Psoas muscle (tissue), 8 donors: ENCODE measurements around the gene GLI3. TPM values are rescaled to one million over a fixed set of nuclear protein-coding genes. Genes with fewer than 3 reads are reported as not detected.

ENCODE experiments used
- ATAC-seq, 4 donors: fragments of 200-7000 bp; cut with Tn5 transposase; one replicate each; pipeline ENCODE4 v1.9.1; 2020; ENCODE audit warnings: moderate library complexity in 3 of 4, mild to moderate bottlenecking in 2 of 4
- DNase-seq, 2 donors: peaks; one replicate each; pipeline ENCODE4 v3.0.0-alpha.2; 2020
- H3K27ac ChIP-seq: fragments of 200-600 bp; one replicate; pipeline ENCODE4 v1.8.0; 2022
- H3K27me3 ChIP-seq, 3 donors: fragments of 200-600 bp in 1 of 3; one replicate each; pipeline versions ENCODE4 v1.6.1 to v1.8.0; 2013 to 2022; ENCODE audit warnings: low read length in 2 of 3, mild to moderate bottlenecking in 2 of 3, moderate library complexity in 1 of 3; ENCODE audit not compliant: insufficient read depth in 3 of 3
- H3K36me3 ChIP-seq, 2 donors: fragments of 200-600 bp in 1 of 2; one replicate each; pipeline versions ENCODE4 v1.6.1 to v1.8.0; 2013 to 2022; ENCODE audit warnings: low read depth in 1 of 2, mild to moderate bottlenecking in 1 of 2, moderate library complexity in 1 of 2; ENCODE audit not compliant: insufficient read depth in 1 of 2
- H3K4me1 ChIP-seq: fragments of 200-600 bp; one replicate; pipeline ENCODE4 v1.8.0; 2022
- H3K4me3 ChIP-seq: fragments of 200-600 bp; one replicate; pipeline ENCODE4 v1.8.0; 2022; ENCODE audit warnings: mild to moderate bottlenecking
- H3K9me3 ChIP-seq: fragments of 200-600 bp; one replicate; pipeline ENCODE4 v1.8.0; 2022
- CTCF ChIP-seq: fragments of 200-600 bp; IDR thresholded peaks from one replicate; pipeline ENCODE4 v1.8.0; 2022; ENCODE audit warnings: antibody characterized with exemption
- WGBS, 3 donors: extraction: QIAGEN DNeasy Blood & Tissue Kit; methylation state at CpG; one replicate each; pipeline versions ENCODE4 v1.1.6 to v1.1.7; 2013; 5-methylcytosine and 5-hydroxymethylcytosine counted together
- intact Hi-C, 2 donors: fragments of 100-400 bp; cut with DNase I; formaldehyde crosslinking; loops; one replicate each; pipeline versions ENCODE4 v1.11.0 to v1.14.2; 2022
- polyA plus RNA-seq, 3 donors: library from polyadenylated mRNA; stranded (reverse); fragments of 200-250 nt; gene quantifications; one replicate each; pipeline ENCODE4 v1.2.3, GENCODE V29; 2013
- total RNA-seq, 4 donors: library from RNA; stranded (reverse); fragmentation: NEBNext Ultra II Directional in 2 of 4; extraction: Animal tissue kit (Norgen Biotek cat#: 25700) in 2 of 4; gene quantifications; one replicate each; pipeline versions ENCODE4 v1.2.1 to v1.2.4, GENCODE V29; 2021 to 2023
- donor health status: healthy with polysubstance abuse.
- donor health status: DM: no; HTN: no; CAD: no; lungs with moderate emphysema.
- donor health status: Bipolar disorder and iron deficiency.
- donor health status: healthy.
- donor health status: DM: yes; HTN: yes; CAD: no.
- donor health status: DM: no; HTN: no; CAD: no.
- donor health status: DM: no; HTN: no; CAD: no.
- donor health status: DM: yes; HTN: yes; CAD: no.

The GLI3 gene
- total and polyA plus RNA-seq, 7 donors = 0.24 to 4.9 (median 3.2) TPM

- DNase-seq (no peak), ATAC-seq (no peak)
- intact Hi-C loops = no loop called here
Observed at GRCh38 chr7:42026622-42027197, 210.3 kb downstream of the GLI3 start.

GRCh38 chr7:42025635-42026375 lies 211.2 kb downstream of the GLI3 start:
- TF ChIP-seq CTCF = no peak
- no peak overlapping the region for H3K4me3 ChIP-seq
- no peaks in the 10 kb centered on the region for H3K4me1 ChIP-seq
- ATAC-seq = no peak
- H3K27me3 ChIP-seq = no peaks in the 10 kb centered on the region
- DNase-seq = no peak
- no peak overlapping the region for H3K27ac ChIP-seq
- no peaks in the 10 kb centered on the region for H3K9me3 ChIP-seq
- WGBS, 3 donors = 90 to 95% (median 94%) methylated on average over 15 of the region's 15 CpGs
- H3K36me3 ChIP-seq = peaks cover 0 to 13% of the 10 kb centered on the region in 2 donors
- intact Hi-C loops = no loop called here

More at GRCh38 chr7:42026622-42027197, 210.3 kb downstream of the GLI3 start:
- Histone ChIP-seq H3K27ac (no peak overlapping the region), H3K4me1 (no peaks in the 10 kb centered on the region), H3K27me3 (no peaks in the 10 kb centered on the region), H3K4me3 (no peak overlapping the region), H3K9me3 (no peaks in the 10 kb centered on the region), H3K36me3 (peaks cover 0 to 13% of the 10 kb centered on the region in 2 donors)
- no peak for TF ChIP-seq CTCF
- WGBS, 3 donors = 75 to 78% (median 76%) methylated on average over 6 of the region's 6 CpGs

- no peaks in the 10 kb centered on the region for H3K27me3 ChIP-seq
- DNase-seq (no peak), ATAC-seq (no peak)
- peaks cover 0 to 13% of the 10 kb centered on the region in 2 donors for H3K36me3 ChIP-seq
- intact Hi-C loops = no loop called here
- H3K9me3 ChIP-seq = no peaks in the 10 kb centered on the region
- no peak overlapping the region for H3K4me3 ChIP-seq
- no peak overlapping the region for H3K27ac ChIP-seq
- WGBS, 3 donors = 88 to 90% (median 89%) methylated on average over 4 of the region's 4 CpGs
- H3K4me1 ChIP-seq = no peaks in the 10 kb centered on the region
- TF ChIP-seq CTCF = no peak
Observed at GRCh38 chr7:42024537-42024936, 212.5 kb downstream of the GLI3 start.

- no peaks in the 10 kb centered on the region for H3K4me1 ChIP-seq
- no peak for TF ChIP-seq CTCF
- ATAC-seq (no peak), DNase-seq (no peak)
- no peak overlapping the region for H3K27ac ChIP-seq
- intact Hi-C loops = no loop called here
- H3K27me3 ChIP-seq = no peaks in the 10 kb centered on the region
- 75 to 80% (median 76%) methylated on average over 10 of the region's 10 CpGs for WGBS, 3 donors
- H3K36me3 ChIP-seq = peaks cover 0 to 13% of the 10 kb centered on the region in 2 donors
- H3K4me3 ChIP-seq = no peak overlapping the region
- no peaks in the 10 kb centered on the region for H3K9me3 ChIP-seq
Observed at GRCh38 chr7:42023262-42023661, 213.7 kb downstream of the GLI3 start.
